NT2/D1 (cell line): Measurements from ENCODE around the gene NCOR1.
"Not testable (repeated sequence)": the region's sequence is repeated elsewhere in the genome, so short reads cannot be mapped to it uniquely, and the experiment has no call there.

Experiments used
- DNase-seq: peaks from one replicate; pipeline ENCODE4 v3.0.0-alpha.2; 2011; ENCODE audit warnings: low read depth, low spot score
- H3K27me3 ChIP-seq: 2 replicates; pipeline ENCODE4 v1.6.0; 2011; ENCODE audit warnings: mild to moderate bottlenecking; ENCODE audit not compliant: insufficient read length, insufficient read depth
- H3K36me3 ChIP-seq: 2 replicates; pipeline ENCODE4 v1.6.1; 2011; ENCODE audit warnings: mild to moderate bottlenecking, low read length, mixed read lengths; ENCODE audit not compliant: insufficient read depth, insufficient read length
- H3K4me1 ChIP-seq: 2 replicates; pipeline ENCODE4 v1.5.1; 2011; ENCODE audit not compliant: insufficient read depth, insufficient read length
- H3K4me3 ChIP-seq: 2 replicates; pipeline ENCODE4 v1.5.1; 2011; ENCODE audit warnings: low read depth; ENCODE audit not compliant: insufficient read length
- H3K9ac ChIP-seq: 2 replicates; pipeline ENCODE4 v1.6.0; 2011; ENCODE audit warnings: low read depth; ENCODE audit not compliant: insufficient read length
- H3K9me3 ChIP-seq: 2 replicates; pipeline ENCODE4 v1.5.1; 2011; ENCODE audit warnings: mild to moderate bottlenecking, low read length; ENCODE audit not compliant: insufficient read depth
- SUZ12 ChIP-seq: IDR thresholded peaks from 2 replicates; pipeline ENCODE4 v1.6.1; 2011; ENCODE audit not compliant: insufficient read length, insufficient read depth; ENCODE audit errors: extremely low read depth
- YY1 ChIP-seq: IDR thresholded peaks from 2 replicates; pipeline ENCODE4 v1.6.1; 2011; ENCODE audit not compliant: insufficient read length, insufficient read depth
- ZNF274 ChIP-seq: IDR thresholded peaks from 2 replicates; pipeline ENCODE4 v1.6.1; 2011; ENCODE audit warnings: mild to moderate bottlenecking, low read depth, low read length

NCOR1 gene

GRCh38 chr17:16251043-16251442, 35.7 kb upstream of the NCOR1 start:
- H3K27me3 ChIP-seq, result no peaks in the 10 kb centered on the region
- H3K36me3 ChIP-seq, result no peaks in the 10 kb centered on the region
- DNase-seq, result no peak
- TF ChIP-seq ZNF274, result no peak
- no peak for TF ChIP-seq SUZ12
- no peak for TF ChIP-seq YY1
- H3K4me1 ChIP-seq, result no peaks in the 10 kb centered on the region
- no peak overlapping the region for H3K4me3 ChIP-seq
- no peaks in the 10 kb centered on the region for H3K9me3 ChIP-seq
- no peak overlapping the region for H3K9ac ChIP-seq

DNA sequence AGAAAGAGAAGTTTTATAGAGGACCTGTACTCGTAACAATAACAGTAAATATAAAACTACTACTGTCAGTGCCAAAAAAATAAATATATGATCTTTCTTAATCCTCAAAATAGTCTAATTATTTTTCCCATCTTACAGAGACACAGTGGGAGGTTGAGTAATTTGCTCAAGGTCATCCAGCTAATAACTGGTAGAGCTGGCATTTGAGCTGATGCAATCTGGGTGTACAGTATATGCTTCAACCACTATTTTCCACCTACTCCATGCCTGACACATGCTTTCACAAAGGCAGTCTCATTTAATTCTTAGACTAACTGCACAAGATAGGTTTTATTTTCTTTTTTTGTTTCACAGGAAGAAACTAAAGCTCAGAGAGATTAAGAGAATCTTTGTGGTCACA, 35.3 kb upstream of the NCOR1 start:
- Histone ChIP-seq H3K9me3 (no peaks in the 10 kb centered on the region), H3K36me3 (no peaks in the 10 kb centered on the region), H3K4me1 (no peaks in the 10 kb centered on the region), H3K9ac (no peak overlapping the region), H3K4me3 (no peak overlapping the region), H3K27me3 (no peaks in the 10 kb centered on the region)
- no peak for DNase-seq
- no peak for TF ChIP-seq SUZ12
- TF ChIP-seq ZNF274, result no peak
- TF ChIP-seq YY1, result no peak

GRCh38 chr17:16247586-16247984, 32.3 kb upstream of the NCOR1 start:
- H3K9ac ChIP-seq, result no peak overlapping the region
- DNase-seq, result no peak
- no peaks in the 10 kb centered on the region for H3K36me3 ChIP-seq
- no peaks in the 10 kb centered on the region for H3K4me1 ChIP-seq
- H3K4me3 ChIP-seq, result no peak overlapping the region
- TF ChIP-seq ZNF274, result no peak
- no peak for TF ChIP-seq SUZ12
- TF ChIP-seq YY1, result no peak
- no peaks in the 10 kb centered on the region for H3K9me3 ChIP-seq
- no peaks in the 10 kb centered on the region for H3K27me3 ChIP-seq

DNA sequence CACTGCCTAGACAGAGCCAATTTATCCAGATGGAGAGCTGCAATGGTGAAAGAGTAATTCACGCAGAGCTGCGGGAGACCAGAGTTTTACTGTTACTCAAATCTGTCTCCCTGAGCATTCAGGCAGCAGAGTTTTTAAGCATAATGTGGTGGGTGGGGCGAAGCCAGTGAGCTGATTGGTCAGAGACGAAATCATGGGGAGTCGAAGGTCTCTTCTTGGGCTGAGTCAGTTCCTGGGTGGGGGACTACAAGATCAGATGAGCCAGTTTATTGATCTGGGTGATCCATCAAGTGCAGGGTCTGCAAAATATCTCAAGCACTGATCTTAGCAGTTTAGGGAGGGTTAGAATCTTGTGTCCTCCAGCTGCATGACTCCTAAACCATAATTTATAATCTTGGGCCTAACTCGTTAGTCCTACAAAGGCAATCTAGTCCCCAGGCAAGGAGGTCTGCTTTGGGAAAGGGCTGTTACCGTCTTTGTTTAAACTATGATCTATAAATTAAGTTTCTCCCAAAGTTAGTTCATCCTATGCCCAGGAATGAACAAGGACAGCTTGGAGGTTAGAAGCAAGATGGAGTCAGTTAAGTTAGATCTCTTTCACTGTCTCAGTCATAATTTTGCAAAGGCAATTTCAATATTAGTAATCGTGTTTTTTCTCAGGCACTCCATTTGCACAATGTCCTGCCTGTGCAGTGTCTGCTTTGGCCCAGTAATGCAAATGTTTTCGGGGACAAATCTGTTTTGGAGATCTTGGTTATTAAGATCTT, 28.6 kb upstream of the NCOR1 start:
- Histone ChIP-seq H3K36me3 (no peaks in the 10 kb centered on the region), H3K4me1 (no peaks in the 10 kb centered on the region), H3K27me3 (no peaks in the 10 kb centered on the region), H3K9me3 (no peaks in the 10 kb centered on the region), H3K4me3 (no peak overlapping the region), H3K9ac (no peak overlapping the region)
- no peak for TF ChIP-seq SUZ12
- TF ChIP-seq YY1, result no peak
- no peak for TF ChIP-seq ZNF274
- no peak for DNase-seq

DNA sequence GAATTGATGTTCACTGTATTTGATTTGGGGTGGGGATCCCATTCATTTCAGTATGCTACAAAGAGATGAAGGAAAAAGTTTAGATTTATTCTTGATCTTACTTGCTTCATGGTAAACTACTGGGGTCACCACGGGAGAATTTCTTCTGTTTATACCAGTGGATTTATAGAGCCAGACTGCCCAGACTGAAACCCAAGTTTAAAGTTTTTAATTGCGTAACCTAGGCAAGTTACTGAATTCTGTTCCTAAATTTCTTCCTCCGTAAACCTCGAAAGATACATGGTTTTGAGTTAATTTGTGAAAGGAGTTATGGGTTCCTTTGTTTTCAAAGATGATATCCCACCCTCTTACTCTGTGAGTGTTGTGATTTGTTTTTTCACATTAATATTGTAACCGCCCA, 28.1 kb upstream of the NCOR1 start:
- no peak overlapping the region for H3K4me3 ChIP-seq
- H3K36me3 ChIP-seq, result no peaks in the 10 kb centered on the region
- H3K9me3 ChIP-seq, result no peaks in the 10 kb centered on the region
- no peaks in the 10 kb centered on the region for H3K4me1 ChIP-seq
- no peak for DNase-seq
- TF ChIP-seq ZNF274 (no peak), YY1 (no peak), SUZ12 (no peak)
- H3K27me3 ChIP-seq, result no peaks in the 10 kb centered on the region
- no peak overlapping the region for H3K9ac ChIP-seq

- no peaks in the 10 kb centered on the region for H3K9me3 ChIP-seq
- TF ChIP-seq YY1 (no peak), ZNF274 (no peak), SUZ12 (no peak)
- no peak overlapping the region for H3K4me3 ChIP-seq
- no peaks in the 10 kb centered on the region for H3K36me3 ChIP-seq
- no peaks in the 10 kb centered on the region for H3K27me3 ChIP-seq
- no peak overlapping the region for H3K9ac ChIP-seq
- H3K4me1 ChIP-seq, result no peaks in the 10 kb centered on the region
- DNase-seq, result no peak
Measured at GRCh38 chr17:16241906-16242399, 26.6 kb upstream of the NCOR1 start.

DNA sequence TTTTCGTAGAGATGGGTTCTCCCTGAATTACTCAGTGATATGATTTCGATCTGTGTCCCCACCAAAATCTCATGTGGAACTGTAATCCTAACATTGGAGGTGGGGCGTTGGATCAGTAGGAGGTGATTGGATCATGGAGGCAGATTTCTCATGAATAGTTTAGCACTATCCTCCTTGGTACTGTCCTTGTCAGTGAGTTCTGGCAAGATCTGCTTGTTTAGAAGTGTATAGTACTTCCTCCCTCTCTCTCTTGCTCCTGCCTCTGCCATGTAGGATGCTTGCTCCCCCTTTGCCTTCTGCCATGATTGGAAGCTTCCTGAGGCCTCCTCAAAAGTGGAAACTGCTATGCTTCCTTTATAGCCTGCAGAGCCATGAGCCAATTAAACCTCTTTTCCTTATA, 24.6 kb upstream of the NCOR1 start:
- Histone ChIP-seq H3K9ac (no peak overlapping the region), H3K4me1 (no peaks in the 10 kb centered on the region)

DNA sequence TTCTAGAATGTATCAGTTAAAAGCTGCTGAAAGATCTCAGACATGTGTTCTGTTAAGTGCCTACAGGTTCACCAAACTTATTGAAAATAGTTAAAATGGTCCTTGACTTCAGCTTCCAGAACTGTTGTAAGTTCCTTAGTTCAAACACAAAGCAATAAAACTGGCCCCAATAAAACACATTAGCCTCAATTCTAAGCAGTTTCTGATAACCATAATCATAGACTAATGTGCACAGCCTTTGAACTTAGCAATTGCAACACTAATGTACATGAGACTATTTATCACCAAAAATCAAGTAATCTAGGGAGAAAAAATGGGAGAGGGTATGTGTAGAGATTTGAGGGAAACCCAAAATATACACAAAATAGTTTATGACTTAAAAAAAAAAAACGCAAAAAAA, 17.1 kb upstream of the NCOR1 start:
- Histone ChIP-seq H3K4me3 (no peak overlapping the region), H3K9me3 (no peaks in the 10 kb centered on the region), H3K4me1 (no peaks in the 10 kb centered on the region), H3K36me3 (peaks cover 3% of the 10 kb centered on the region), H3K27me3 (no peaks in the 10 kb centered on the region), H3K9ac (no peak overlapping the region)
- DNase-seq, result no peak
- TF ChIP-seq YY1, result no peak
- no peak for TF ChIP-seq ZNF274
- TF ChIP-seq SUZ12, result no peak

More for the DNA sequence above, 24.6 kb upstream of the NCOR1 start:
- Histone ChIP-seq H3K9me3 (no peaks in the 10 kb centered on the region), H3K4me3 (no peak overlapping the region), H3K36me3 (peaks cover 3% of the 10 kb centered on the region), H3K27me3 (no peaks in the 10 kb centered on the region)
- no peak for DNase-seq
- no peak for TF ChIP-seq SUZ12

DNA sequence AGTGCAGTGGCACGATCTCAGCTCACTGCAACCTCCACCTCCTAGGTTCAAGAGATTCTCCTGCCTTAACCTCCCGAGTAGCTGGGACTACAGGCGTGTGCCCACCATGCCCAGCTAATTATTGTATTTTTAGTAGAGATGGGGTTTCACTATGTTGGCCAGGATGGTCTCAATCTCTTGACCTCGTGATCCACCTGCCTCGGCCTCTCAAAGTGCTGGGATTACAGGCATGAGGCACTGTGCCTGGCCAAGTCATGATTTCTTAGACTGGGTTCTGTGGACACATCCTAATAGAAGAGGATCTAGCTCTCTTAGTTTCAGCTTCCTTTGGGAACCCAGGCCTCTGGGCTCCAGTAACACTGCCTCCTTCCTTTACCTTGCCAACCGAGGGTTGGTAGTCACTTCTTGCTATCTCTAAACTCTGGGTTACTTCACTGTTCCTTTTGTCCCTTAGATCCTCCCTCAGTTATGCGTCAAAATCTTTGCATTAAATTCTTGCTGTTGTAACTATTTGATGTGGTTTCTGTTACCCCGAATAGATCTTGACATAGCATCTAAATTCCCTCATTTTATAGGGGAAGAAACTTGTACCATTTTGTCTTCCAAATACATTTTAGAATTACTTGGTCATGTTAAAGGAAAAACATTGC, 14.7 kb upstream of the NCOR1 start:
- DNase-seq, H3K9ac ChIP-seq, H3K4me1 ChIP-seq, H3K9me3 ChIP-seq, H3K27me3 ChIP-seq, H3K4me3 ChIP-seq, H3K36me3 ChIP-seq: not testable (repeated sequence)
